HG02981 (cell line): Measurements from ENCODE around the gene CTNND1.

Source experiments
- ATAC-seq: cut with Tn5 transposase; IDR thresholded peaks from one replicate; pipeline ENCODE4 v1.9.1; 2021; ENCODE audit warnings: mild to moderate bottlenecking, moderate library complexity; ENCODE audit not compliant: unreplicated experiment

The CTNND1 gene

DNA sequence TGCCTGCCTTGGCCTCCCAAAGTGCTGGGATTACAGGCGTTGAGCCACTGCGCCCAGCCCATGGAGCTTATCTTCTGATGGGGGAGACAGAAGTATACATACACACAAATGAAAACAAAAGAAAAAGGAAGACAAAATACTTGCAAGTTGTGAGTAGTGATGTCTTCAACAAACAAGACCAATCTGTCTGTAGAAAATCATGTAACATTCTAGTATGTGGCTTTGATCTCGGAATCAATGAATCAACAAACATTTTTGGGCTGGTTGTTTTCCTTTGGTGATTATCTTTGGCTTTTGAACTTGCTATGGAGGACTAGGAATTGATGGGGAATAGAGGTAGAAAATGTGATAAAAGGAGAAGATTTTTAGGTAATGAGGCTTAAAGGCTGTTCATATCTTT, 3.4 kb upstream of the CTNND1 start:
- ATAC-seq, result no peak

DNA sequence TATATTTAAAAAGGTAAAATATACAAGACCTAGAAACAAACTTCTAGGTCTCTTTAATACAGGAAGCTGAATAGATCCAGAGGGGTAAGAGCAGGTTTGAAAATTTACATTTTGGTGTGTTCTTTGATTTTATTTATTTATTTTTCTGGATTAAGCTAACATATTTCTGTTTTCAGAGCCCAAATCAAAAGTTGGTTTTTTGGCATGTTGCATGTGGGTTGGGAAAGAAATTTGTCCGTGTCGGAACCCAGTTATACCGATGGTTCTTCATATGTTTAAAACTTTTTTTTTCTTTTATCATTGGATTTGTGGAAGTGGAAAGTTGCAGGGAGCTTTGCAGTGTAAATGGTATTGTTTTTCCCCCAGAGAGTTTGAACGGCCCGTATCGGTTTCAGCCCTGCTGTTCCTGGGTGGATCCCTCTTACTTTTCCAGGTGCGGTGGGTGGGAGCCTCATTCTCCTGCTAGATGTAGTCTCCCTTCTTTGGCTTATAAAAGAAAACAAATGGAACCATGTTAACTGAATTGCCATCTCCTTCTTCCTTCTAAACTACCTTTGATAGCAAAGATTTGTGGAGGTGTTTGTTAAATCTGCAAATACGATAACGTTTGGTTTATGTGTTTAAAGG, 746 bp downstream of the CTNND1 start:
- no peak for ATAC-seq

GRCh38 chr11:57763568-57763967, 2.0 kb downstream of the CTNND1 start:
- ATAC-seq, result no peak

DNA sequence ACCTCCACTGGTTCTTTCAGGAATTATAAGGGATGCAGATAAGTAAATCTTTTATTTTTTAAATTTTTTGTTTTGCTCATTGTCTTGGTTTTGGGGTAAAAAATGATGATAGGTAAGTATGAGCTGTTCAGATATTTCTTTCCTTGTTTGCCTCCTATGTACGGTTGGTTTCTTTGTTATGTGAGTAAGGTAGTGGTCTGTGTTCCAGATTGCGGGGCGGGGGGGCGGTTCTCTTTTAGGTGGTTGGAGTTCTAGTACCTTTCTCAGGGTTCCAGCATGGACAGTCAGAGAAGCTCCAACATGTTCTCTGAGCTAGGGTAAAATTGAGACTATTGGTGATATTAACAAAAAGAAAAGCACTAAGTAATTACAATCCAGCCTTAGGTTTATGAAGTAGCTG, 2.4 kb downstream of the CTNND1 start:
- no peak for ATAC-seq

DNA sequence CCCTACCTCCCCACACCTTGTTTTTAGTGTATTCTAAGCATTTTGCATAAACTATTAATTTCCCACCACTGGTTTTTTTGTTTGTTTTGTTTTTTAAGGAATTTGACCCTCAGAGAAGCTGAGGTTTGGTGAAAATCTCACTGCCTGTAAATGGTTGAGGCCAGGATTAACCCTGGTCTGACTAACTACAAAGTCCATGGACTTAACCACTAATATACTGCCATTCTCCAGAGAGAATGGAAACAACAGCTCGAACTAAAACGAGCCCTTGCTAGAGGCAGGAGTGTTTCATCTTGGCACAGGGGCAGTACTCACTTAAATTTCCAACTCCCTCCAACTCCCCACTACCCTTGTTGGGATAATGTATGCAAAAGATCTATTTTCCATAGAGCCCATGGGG, 3.0 kb downstream of the CTNND1 start:
- no peak for ATAC-seq

- no peak for ATAC-seq
Observed at GRCh38 chr11:57764972-57765371, 3.4 kb downstream of the CTNND1 start.

GRCh38 chr11:57770793-57771192, 9.2 kb downstream of the CTNND1 start:
- ATAC-seq, result no peak

DNA sequence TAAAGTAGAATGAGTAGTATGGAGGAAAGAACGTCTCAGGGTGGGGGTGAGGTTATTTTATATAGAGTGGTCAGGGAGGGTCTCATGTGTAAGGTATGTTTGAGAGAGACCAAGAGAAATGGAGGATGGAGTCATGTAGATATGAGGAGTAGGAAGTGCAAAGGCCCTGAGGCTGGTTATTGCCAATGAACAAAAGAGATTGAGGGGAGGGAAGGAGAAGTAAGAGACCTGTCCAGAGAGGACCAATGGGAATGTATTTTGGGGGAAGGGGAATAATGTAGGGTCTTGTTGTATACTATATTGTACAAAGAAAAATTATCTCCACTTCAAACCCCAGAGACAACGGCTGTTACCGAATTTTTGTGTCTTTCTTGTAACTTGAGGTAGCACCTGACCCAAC, 9.8 kb downstream of the CTNND1 start:
- ATAC-seq, result no peak

- ATAC-seq, result no peak
Observed at GRCh38 chr11:57772562-57772961, 11.0 kb downstream of the CTNND1 start.

DNA sequence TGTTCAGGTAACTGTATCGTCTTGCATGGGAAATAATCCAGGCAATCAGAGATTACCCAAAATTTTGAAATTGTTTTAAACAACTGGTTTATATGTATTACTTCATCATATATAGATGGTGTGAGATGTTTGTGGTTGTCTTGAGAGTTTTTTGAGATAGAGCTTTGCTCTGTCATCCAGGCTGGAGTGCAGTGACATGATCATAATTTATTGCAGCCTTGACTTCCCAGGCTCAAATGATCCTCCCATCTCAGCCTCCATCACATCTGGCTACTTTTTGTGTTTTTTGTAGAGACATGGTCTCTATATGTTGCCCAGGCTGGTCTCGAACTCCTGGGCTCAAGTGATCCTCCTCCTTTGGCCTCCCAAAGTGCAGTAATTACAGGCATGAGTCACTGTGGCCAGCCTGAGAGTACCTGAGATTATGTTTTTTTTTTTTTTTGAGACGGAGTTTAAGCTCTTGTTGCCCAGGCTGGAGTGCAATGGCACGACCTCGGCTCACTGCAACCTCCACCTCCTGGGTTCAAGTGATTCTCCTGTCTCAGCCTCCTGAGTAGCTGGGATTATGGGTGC, 11.5 kb downstream of the CTNND1 start:
- no peak for ATAC-seq

DNA sequence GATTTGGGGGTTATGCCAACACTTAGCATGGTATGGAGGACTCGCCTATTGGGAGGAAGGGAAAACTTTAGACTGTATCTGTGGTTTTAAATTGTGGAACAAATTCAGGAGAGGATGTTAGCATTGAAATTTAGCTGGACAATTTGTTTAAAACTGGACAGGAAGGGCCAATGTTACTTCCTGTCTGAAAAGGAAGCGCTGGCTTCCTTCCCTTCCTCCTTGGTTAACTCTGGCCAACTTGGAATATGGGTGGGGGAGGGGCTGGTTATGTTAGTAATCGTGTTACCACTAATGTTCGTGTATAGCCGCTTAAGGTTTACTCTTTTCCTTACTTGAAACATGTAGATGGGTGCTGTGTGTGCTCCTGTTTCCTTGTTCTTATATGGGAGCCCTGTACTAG, 13.9 kb downstream of the CTNND1 start:
- ATAC-seq, result no peak

DNA sequence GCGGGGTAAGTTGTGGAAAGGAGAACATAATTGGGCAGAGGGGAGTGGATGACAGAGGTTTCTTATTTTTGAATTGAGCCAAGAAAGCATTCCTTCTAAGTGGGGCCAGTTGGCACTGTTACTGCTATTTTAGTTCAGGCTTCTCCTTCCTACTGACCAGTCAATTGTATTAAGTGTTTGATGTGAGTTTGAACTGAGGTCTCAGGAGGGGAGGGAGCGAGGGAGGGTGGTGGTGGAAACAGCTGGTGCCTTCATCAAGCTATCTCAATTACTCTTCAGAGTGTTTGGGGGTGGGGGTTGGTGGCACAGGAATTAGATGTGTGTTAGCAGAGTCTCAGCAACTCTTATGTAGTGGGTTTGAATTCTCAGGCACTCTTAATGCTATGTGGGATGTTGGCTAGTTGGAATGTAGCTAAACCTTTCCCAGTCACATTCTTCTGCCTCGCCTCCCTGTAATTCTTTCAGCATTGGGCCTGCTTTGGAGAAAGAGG, 14.5 kb downstream of the CTNND1 start:
- no peak for ATAC-seq

DNA sequence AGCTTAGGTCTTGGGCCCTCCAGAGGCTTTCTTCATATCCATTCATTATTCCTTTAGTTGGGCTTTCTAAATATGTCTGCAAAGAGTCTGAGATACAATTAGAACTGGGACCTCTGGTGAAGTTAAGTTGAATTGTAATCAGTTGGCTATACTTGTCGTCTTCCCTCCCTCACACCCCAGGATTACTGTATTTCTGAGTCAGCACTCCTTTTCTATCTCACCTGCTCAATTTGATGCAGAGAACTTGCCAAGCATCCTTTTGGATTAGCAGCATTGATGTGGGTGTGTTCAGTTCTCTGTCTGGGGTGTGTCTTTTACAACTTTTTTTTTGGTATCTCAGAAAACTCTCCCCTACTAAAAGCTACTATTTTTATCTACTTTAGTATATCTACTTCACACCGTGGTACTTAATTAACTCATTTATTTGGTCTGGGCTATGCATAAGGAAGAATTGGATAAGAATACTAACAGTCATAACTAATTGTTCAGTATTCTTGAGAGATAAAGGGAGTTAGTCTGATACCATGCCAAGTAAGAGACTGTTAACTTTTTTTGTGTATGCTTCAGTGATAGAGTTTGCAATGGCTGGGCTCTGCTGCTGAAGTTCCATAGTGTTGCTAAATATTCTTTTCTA, 15.1 kb downstream of the CTNND1 start:
- no peak for ATAC-seq

DNA sequence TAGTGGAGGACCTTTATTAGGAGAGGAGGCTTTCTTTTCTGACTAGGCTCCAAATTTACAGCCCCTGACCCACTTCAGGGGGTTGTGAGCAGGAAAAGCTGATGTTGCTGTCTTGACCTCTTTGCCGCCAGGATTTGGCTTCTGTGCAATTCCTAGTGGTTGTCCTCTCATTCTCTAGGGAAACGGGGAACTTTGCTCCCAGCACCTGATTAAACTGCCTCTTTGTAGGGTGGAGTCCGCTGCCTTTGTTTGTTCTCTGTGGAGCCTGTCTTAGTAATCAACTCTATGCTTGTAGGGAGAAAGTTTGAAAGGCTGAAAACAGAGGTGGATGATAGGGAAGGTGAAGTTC, 16.3 kb downstream of the CTNND1 start:
- no peak for ATAC-seq

DNA sequence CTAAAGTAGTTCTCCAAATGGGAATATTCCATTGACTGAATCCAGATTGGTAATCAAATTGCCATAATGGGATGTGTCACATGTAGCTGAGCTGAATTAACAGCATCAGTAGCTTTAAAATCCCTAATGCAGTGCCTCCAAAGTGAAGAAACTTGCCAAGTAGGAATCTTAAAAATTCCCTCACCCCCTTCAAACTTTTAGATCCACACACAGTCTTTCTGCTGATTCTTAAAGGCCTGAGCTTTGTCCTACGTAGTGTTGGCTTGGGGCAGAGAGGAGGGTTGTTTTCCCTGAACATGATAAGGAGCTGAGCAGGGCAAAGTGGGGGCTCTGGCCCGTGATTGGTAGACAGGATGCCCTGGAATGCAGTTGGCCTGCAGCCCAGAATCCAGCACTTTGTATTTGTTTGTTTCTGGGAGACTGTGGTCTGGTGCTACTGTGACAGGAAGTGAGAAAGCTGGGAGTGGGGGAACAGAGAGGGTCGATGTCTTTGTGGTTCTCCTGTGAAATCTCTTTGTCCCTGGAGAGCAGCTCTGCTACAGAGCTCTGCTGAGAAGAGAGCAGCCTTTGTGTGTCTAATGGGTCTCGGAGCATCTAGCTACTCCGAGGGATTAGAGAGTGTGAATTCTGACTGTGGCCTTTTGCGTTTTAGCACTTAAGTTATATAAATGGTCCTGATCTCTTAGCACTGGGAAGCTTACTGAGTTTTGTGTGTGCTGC, 16.9 kb downstream of the CTNND1 start:
- no peak for ATAC-seq

- no peak for ATAC-seq
Observed at GRCh38 chr11:57779276-57779675, 17.7 kb downstream of the CTNND1 start.

GRCh38 chr11:57781529-57781943, 19.9 kb downstream of the CTNND1 start:
- no peak for ATAC-seq

GRCh38 chr11:57785072-57785471, 23.5 kb downstream of the CTNND1 start:
- peak; percentile 47 for ATAC-seq

GRCh38 chr11:57786436-57786835, 24.8 kb downstream of the CTNND1 start:
- no peak for ATAC-seq

GRCh38 chr11:57787006-57787604, 25.5 kb downstream of the CTNND1 start:
- ATAC-seq, result no peak

GRCh38 chr11:57787920-57788702, 26.5 kb downstream of the CTNND1 start:
- ATAC-seq, result no peak
